GM10266 (cell line): Measurements from ENCODE around the gene NUMBL.
A peak's percentile ranks its signal among the peaks of the same experiment; 100 is the strongest.

Experiments
- DNase-seq: peaks from one replicate; pipeline ENCODE4 v3.0.0; 2012; ENCODE audit errors: extremely low spot score
- CTCF ChIP-seq: IDR thresholded peaks from 2 replicates; pipeline ENCODE4 v1.5.1; 2012; ENCODE audit warnings: mild to moderate bottlenecking, low read depth; ENCODE audit not compliant: control insufficient read depth, insufficient read depth; ENCODE audit errors: missing control alignments

Gene NUMBL

GRCh38 chr19:40718774-40719391, 28.4 kb upstream of the NUMBL start:
- peak; percentile 50 for DNase-seq
- no peak for TF ChIP-seq CTCF

- TF ChIP-seq CTCF = no peak
- DNase-seq = no peak
Observed at GRCh38 chr19:40717880-40718773, 27.7 kb upstream of the NUMBL start.

GRCh38 chr19:40717325-40717879, 27.0 kb upstream of the NUMBL start:
- no peak for TF ChIP-seq CTCF
- no peak for DNase-seq

- TF ChIP-seq CTCF = no peak
- peak; percentile 99 for DNase-seq
Observed at GRCh38 chr19:40716482-40717324, 26.3 kb upstream of the NUMBL start, which contains the start of the genes COQ8B and ITPKC. Gene COQ8B (minus strand): TSS chr19:40716886. CDS start chr19:40714632, 2,254 bp downstream. Gene ITPKC (plus strand): TSS chr19:40717112. CDS start chr19:40717136, 24 bp downstream.

- DNase-seq = peak; percentile 46
- no peak for TF ChIP-seq CTCF
Observed at GRCh38 chr19:40716031-40716481, 25.6 kb upstream of the NUMBL start.

GRCh38 chr19:40714441-40715299, 24.2 kb upstream of the NUMBL start:
- DNase-seq = peak; percentile 95

More at GRCh38 chr19:40714441-40715299, 24.2 kb upstream of the NUMBL start:
- no peak for TF ChIP-seq CTCF
